ENCODE data around the gene TREH.

Gene TREH

DNA sequence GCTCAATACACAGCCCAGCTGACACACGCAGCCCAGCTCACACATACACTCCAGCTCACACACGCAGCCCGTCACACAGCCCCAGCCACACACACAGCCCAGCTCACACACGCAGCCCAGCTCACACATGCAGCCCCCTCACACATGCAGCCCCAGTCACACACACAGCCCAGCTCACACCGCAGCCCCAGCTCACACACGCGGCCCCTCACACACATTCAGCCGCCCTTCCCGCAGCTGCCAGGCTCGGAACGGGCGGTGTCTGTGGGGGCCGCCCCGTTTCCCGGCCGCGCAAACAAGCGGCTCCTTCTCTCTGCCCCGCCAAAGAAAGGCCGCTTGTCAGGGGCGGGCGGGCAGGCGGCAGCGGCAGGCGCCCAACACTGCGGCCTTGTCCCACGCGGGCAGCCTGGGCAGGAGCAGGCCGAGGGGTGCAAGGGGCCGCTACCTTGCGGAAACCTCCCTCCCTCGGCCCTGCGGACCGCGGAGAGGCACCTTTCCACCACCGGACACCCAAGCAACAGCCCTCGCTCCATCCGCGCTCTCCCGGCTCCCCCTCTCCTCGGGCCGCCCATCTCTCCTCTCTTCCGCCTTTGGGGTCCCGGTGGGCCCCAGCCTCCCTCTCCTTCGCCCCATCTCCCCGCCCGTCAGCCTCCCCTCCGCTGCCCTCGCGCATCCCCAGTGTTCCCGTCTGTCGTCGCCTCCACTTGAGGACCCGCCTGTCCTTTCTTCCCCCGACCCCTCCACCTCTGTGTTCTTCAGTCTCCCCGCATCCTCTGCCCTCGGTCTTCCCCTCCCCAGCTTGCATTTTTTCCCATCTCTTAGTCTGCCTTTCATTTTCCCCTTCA lies 69.8 kb downstream of the TREH start:
- DNase-seq = peak; percentile 25

GRCh38 chr11:118608360-118609227 lies 70.9 kb downstream of the TREH start:
- DNase-seq = peak; percentile 72

DNA sequence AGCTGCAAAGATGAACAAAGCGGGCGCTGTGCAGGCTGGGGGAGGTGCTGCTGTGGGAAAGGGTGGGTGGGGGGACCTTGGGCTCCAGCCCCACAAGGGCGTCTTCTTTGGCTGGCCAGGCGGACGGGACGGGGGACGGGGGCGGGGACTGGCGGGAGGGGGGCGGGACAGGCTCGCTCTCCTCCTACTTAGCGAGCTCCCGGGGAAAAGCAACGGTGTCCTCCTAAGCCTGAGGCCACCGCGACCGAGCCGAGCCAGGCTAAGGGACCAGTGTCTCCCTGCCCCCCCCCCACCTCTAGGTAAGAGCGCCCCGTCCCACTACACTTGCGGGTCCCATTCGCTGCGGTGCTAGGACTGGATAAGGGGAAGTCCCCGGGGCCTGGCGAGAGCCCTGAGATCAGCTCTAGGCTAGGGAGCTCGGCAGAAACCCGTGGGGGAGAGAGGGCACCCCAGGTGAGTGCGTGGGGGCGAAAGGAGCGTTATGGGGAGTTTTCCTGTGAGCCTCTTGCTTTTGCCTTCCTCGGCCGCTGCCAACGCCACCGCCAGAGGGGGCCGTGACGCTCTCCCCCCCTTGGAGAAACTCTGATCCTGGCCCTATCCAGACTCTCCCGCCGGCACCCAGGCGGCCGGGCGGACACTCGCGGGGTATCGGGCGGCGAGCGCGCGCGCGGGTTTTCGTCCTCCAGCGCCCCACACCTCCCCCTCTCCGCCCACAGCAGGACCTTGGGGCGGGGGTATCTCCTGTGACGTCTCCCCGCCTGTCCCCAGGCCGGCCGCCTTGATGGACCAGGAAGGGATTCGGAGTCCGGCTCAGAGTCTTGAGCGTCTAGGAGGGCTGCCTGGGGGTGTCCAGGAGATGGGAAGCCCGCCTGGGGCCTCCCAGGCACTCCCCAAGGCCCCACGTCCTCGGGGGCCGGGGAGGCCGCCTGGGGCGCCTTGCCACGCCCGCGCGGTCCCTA lies 71.8 kb downstream of the TREH start, which contains the start of gene PHLDB1:
Gene PHLDB1 (plus strand): TSS at position 215 of the 959 bp plus-strand sequence. CDS start 6,222 bp downstream, outside the sequence.
- DNase-seq = peak; percentile 40

All from stimulated activated CD4-positive, alpha-beta T cell treated with anti-CD3 and anti-CD28 coated beads, Interleukin-12 subunit alpha, Interleukin-12 subunit beta, amount 100 ng/mL, for 4 hours (primary cell).